IMR-90 (cell line): ENCODE results near the gene CCDC185. TPM values are rescaled to one million over a fixed set of nuclear protein-coding genes. Genes with fewer than 3 reads are reported as not detected.

Experiments used
- ATAC-seq: fragments of 200-7000 bp; cut with Tn5 transposase; 2 replicates; pipeline ENCODE4 v1.9.1; 2020; ENCODE audit warnings: low read depth, mild to moderate bottlenecking, moderate library complexity
- BruUV-seq: library from RNA; stranded (reverse); fragments of 400-500 nt; replicated peaks from 2 replicates; lab custom pipeline; 2021; lab: Mats Ljungman, UMichigan
- CTCF ChIA-PET: fragments of 300-600 bp; formaldehyde crosslinking; extraction: SDS; loops from one replicate; lab custom pipeline; 2021; ENCODE audit warnings: antibody characterized with exemption; lab: Yijun Ruan, JAX
- POLR2A ChIA-PET: fragments of 300-600 bp; sonication (Branson Sonifier 250); formaldehyde crosslinking; loops from one replicate; lab custom pipeline; 2022; ENCODE audit warnings: antibody characterized with exemption; ENCODE audit not compliant: unreplicated experiment; lab: Charles Lee
- DNase-seq: peaks from one replicate; pipeline ENCODE4 v3.0.0; 2013
- H2AFZ ChIP-seq: replicated peaks from 2 replicates; pipeline ENCODE3; 2013; ENCODE audit warnings: low read length, mild to moderate bottlenecking; ENCODE audit not compliant: poor library complexity
- H2AK5ac ChIP-seq: 2 replicates; pipeline ENCODE4 v1.6.1; 2013; ENCODE audit warnings: low read depth, low read length, inconsistent platforms
- H2AK9ac ChIP-seq: replicated peaks from 2 replicates; pipeline ENCODE3; 2013; ENCODE audit warnings: mild to moderate bottlenecking, low read depth, low read length, moderate library complexity; ENCODE audit not compliant: poor library complexity
- H2BK120ac ChIP-seq: 2 replicates; pipeline ENCODE4 v1.6.1; 2013; ENCODE audit warnings: low read depth, low read length, inconsistent platforms
- H2BK15ac ChIP-seq: 3 replicates; pipeline ENCODE4 v1.6.1; 2013; ENCODE audit warnings: low read depth, low read length, inconsistent platforms
- H2BK20ac ChIP-seq: 2 replicates; pipeline ENCODE4 v1.6.1; 2013; ENCODE audit warnings: low read depth, mild to moderate bottlenecking, inconsistent platforms, low read length, moderate library complexity
- H2BK5ac ChIP-seq: 2 replicates; pipeline ENCODE4 v1.6.1; 2013; ENCODE audit warnings: mild to moderate bottlenecking, low read depth, low read length, inconsistent platforms; ENCODE audit not compliant: poor library complexity, severe bottlenecking
- H3K14ac ChIP-seq: replicated peaks from 2 replicates; pipeline ENCODE4 v1.6.1; 2013; ENCODE audit warnings: low read depth, low read length, inconsistent platforms
- H3K18ac ChIP-seq: 2 replicates; pipeline ENCODE4 v1.6.1; 2013; ENCODE audit warnings: low read depth, low read length, control low read depth
- H3K23ac ChIP-seq: 2 replicates; pipeline ENCODE4 v1.6.1; 2013; ENCODE audit warnings: low read depth, low read length, inconsistent platforms
- H3K27ac ChIP-seq: 2 replicates; pipeline ENCODE4 v1.5.1; 2013; ENCODE audit warnings: mild to moderate bottlenecking, control low read depth, low read length; ENCODE audit not compliant: insufficient read depth
- H3K27me3 ChIP-seq: 2 replicates; pipeline ENCODE4 v1.6.1; 2013; ENCODE audit warnings: low read length; ENCODE audit not compliant: control insufficient read depth, insufficient read depth
- H3K36me3 ChIP-seq: 2 replicates; pipeline ENCODE4 v1.6.1; 2013; ENCODE audit warnings: low read length, mixed read lengths; ENCODE audit not compliant: control insufficient read depth, insufficient read depth
- H3K4ac ChIP-seq: 2 replicates; pipeline ENCODE4 v1.6.1; 2013; ENCODE audit warnings: low read depth, low read length, inconsistent platforms
- H3K4me1 ChIP-seq: 2 replicates; pipeline ENCODE4 v1.6.1; 2013; ENCODE audit warnings: low read length, mixed read lengths; ENCODE audit not compliant: control insufficient read depth, insufficient read depth
- H3K4me2 ChIP-seq: 2 replicates; pipeline ENCODE4 v1.6.1; 2013; ENCODE audit warnings: low read depth, mild to moderate bottlenecking, control low read depth, low read length, moderate library complexity
- H3K4me3 ChIP-seq: 2 replicates; pipeline ENCODE4 v1.5.1; 2013; ENCODE audit warnings: low read depth, mild to moderate bottlenecking, control low read depth, low read length, moderate library complexity; ENCODE audit not compliant: insufficient read depth
- H3K56ac ChIP-seq: 2 replicates; pipeline ENCODE4 v1.6.1; 2013; ENCODE audit warnings: low read length, inconsistent platforms; ENCODE audit not compliant: insufficient read depth; ENCODE audit errors: extremely low read depth
- H3K79me1 ChIP-seq, 2 experiments: 2 replicates each; pipeline ENCODE4 v1.6.1; 2013; ENCODE audit warnings: low read length in 2 of 2, inconsistent platforms in 1 of 2, low read depth in 1 of 2
- H3K9ac ChIP-seq: 2 replicates; pipeline ENCODE4 v1.6.1; 2013; ENCODE audit warnings: low read depth, low read length, control low read depth
- H3K9me1 ChIP-seq: 2 replicates; pipeline ENCODE4 v1.6.1; 2013; ENCODE audit warnings: low read length, inconsistent platforms; ENCODE audit not compliant: insufficient read depth
- H3K9me3 ChIP-seq: 2 replicates; pipeline ENCODE4 v1.6.1; 2013; ENCODE audit warnings: low read length; ENCODE audit not compliant: control insufficient read depth, insufficient read depth
- H4K20me1 ChIP-seq: 2 replicates; pipeline ENCODE4 v1.6.1; 2013; ENCODE audit warnings: low read length, inconsistent platforms; ENCODE audit not compliant: insufficient read depth
- H4K5ac ChIP-seq: 2 replicates; pipeline ENCODE4 v1.6.1; 2013; ENCODE audit warnings: mild to moderate bottlenecking, low read depth, low read length, control low read depth
- H4K8ac ChIP-seq, 2 experiments: 2 replicates each; pipeline ENCODE4 v1.6.1; 2013; ENCODE audit warnings: low read depth in 2 of 2, low read length in 2 of 2, control low read depth in 1 of 2, inconsistent platforms in 1 of 2
- H4K91ac ChIP-seq: 2 replicates; pipeline ENCODE4 v1.6.1; 2013; ENCODE audit warnings: low read depth, low read length, inconsistent platforms; ENCODE audit not compliant: insufficient read depth
- BHLHE40 ChIP-seq: fragments of 150-350 bp; IDR thresholded peaks from 2 replicates; pipeline ENCODE4 v1.6.1; 2016; ENCODE audit warnings: mild to moderate bottlenecking, low read depth, low read length
- MAZ ChIP-seq: IDR thresholded peaks from 2 replicates; pipeline ENCODE4 v1.6.1; 2012; ENCODE audit warnings: low read depth, mild to moderate bottlenecking, low read length, improper control_type of control experiment, moderate library complexity, borderline replicate concordance
- MXI1 ChIP-seq: IDR thresholded peaks from 2 replicates; pipeline ENCODE4 v1.6.1; 2012; ENCODE audit warnings: low read depth, mild to moderate bottlenecking, low read length, moderate library complexity, borderline replicate concordance
- POLR2A ChIP-seq: IDR thresholded peaks from 2 replicates; pipeline ENCODE4 v1.6.1; 2012; ENCODE audit warnings: mild to moderate bottlenecking, low read depth, low read length
- RAD21 ChIP-seq: IDR thresholded peaks from 2 replicates; pipeline ENCODE4 v1.6.1; 2012; ENCODE audit warnings: low read length, improper control_type of control experiment
- SMC3 ChIP-seq: fragments of 150-350 bp; IDR thresholded peaks from 2 replicates; pipeline ENCODE4 v1.6.1; 2016; ENCODE audit warnings: low read depth, mild to moderate bottlenecking, antibody characterized with exemption, low read length, moderate library complexity
- WGBS, 2 experiments: methylation state at CpG; one replicate each; pipeline versions ENCODE4 v1.1.5 to v1.1.7; 2013; ENCODE audit warnings: missing lambda C conversion rate in 2 of 2; ENCODE audit not compliant: insufficient read length in 1 of 2; ENCODE audit errors: extremely low coverage in 2 of 2; 5-methylcytosine and 5-hydroxymethylcytosine counted together
- dilution Hi-C: fragments of 300-500 bp; cut with HindIII; formaldehyde crosslinking; loops from one replicate; pipeline ENCODE4 v1.14.3; 2018; ENCODE audit warnings: low sequenced_read_pairs; ENCODE audit not compliant: unreplicated experiment
- in situ Hi-C: fragments of 300-500 bp; cut with MboI; formaldehyde crosslinking; loops from 3 replicates; pipeline ENCODE4 v1.14.3; 2019; ENCODE audit warnings: low sequenced_read_pairs, inconsistent platforms, mixed read lengths
- intact Hi-C: fragments of 100-400 bp; cut with micrococcal nuclease; formaldehyde crosslinking; loops from 2 replicates; pipeline ENCODE4 v1.10.0; 2022
- polyA plus RNA-seq, 3 experiments: library from polyadenylated mRNA; depleted of rRNA; stranded (reverse); fragments of >200 nt; gene quantifications; 2 replicates each; pipeline ENCODE4 v1.2.3, GENCODE V29; 2012; ENCODE audit warnings: low replicate concordance in 1 of 3
- total RNA-seq: library from RNA; depleted of rRNA; stranded (reverse); fragments of >200 nt; gene quantifications from 2 replicates; pipeline ENCODE4 v1.2.3, GENCODE V29; 2012
- TF ChIP-seq, protein P1 (sequence below): conservative IDR thresholded peaks from 2 replicates; pipeline ENCODE4 v1.5.1; 2012; ENCODE audit warnings: mild to moderate bottlenecking, low read depth, low read length, improper control_type of control experiment
- TF ChIP-seq, protein P2 (sequence below): fragments of 150-350 bp; IDR thresholded peaks from 2 replicates; pipeline ENCODE4 v1.6.1; 2017; ENCODE audit warnings: mild to moderate bottlenecking, antibody characterized with exemption, low read length, low read depth

CCDC185 gene
- total and polyA plus RNA-seq, 2 of the 4 experiments (the other 2 are of a cell fraction): not detected

DNA sequence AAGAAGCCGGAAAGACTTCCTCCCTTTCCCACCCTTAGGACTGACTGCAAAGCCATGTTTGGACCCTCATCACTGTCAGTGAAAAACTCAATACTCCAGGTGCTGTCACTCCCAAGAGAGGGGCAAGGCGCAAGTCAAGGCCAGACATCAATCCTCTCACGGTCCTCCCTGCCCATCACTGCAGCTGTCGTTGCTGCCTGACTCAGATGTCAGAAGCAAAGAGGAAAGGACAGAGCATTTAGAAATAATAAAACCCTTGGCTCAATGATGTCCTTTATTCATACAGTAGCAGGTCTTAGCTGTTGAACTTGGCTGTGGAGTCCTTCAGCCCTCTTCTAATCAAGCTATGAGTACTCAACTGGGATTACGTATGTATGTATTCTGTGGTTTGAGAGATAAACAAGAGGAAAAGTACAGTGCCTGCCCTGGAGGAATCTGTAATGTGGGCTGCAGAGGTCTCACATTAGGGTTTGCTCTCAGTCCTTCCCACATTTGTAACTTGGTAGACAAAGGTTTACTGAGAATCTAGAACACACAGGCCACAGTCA is 42.8 kb upstream of the CCDC185 start:
- no peak overlapping the region for H2BK120ac ChIP-seq
- H3K18ac ChIP-seq: no peak overlapping the region
- POLR2A ChIA-PET: no interaction called here
- no peak overlapping the region for H3K56ac ChIP-seq
- H3K9me1 ChIP-seq: no peaks in the 10 kb centered on the region
- H4K20me1 ChIP-seq: no peaks in the 10 kb centered on the region
- no peaks in the 10 kb centered on the region for H3K79me1 ChIP-seq
- H4K91ac ChIP-seq: no peak overlapping the region
- H4K8ac ChIP-seq: no peak overlapping the region
- in situ Hi-C loops: no loop called here
- no peaks in the 10 kb centered on the region for H3K36me3 ChIP-seq
- H3K27ac ChIP-seq: no peak overlapping the region
- TF ChIP-seq, protein P1, sequence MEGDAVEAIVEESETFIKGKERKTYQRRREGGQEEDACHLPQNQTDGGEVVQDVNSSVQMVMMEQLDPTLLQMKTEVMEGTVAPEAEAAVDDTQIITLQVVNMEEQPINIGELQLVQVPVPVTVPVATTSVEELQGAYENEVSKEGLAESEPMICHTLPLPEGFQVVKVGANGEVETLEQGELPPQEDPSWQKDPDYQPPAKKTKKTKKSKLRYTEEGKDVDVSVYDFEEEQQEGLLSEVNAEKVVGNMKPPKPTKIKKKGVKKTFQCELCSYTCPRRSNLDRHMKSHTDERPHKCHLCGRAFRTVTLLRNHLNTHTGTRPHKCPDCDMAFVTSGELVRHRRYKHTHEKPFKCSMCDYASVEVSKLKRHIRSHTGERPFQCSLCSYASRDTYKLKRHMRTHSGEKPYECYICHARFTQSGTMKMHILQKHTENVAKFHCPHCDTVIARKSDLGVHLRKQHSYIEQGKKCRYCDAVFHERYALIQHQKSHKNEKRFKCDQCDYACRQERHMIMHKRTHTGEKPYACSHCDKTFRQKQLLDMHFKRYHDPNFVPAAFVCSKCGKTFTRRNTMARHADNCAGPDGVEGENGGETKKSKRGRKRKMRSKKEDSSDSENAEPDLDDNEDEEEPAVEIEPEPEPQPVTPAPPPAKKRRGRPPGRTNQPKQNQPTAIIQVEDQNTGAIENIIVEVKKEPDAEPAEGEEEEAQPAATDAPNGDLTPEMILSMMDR: no peak
- TF ChIP-seq MXI1 (no peak), BHLHE40 (no peak), SMC3 (no peak), MAZ (no peak), POLR2A (no peak), RAD21 (no peak)
- TF ChIP-seq, protein P2, sequence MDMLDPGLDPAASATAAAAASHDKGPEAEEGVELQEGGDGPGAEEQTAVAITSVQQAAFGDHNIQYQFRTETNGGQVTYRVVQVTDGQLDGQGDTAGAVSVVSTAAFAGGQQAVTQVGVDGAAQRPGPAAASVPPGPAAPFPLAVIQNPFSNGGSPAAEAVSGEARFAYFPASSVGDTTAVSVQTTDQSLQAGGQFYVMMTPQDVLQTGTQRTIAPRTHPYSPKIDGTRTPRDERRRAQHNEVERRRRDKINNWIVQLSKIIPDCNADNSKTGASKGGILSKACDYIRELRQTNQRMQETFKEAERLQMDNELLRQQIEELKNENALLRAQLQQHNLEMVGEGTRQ: no peak
- H3K4me1 ChIP-seq: no peaks in the 10 kb centered on the region
- H3K4me3 ChIP-seq: no peak overlapping the region
- DNase-seq (peak; percentile 28), ATAC-seq (peak; percentile 37; the same call in 1 of the 2 replicates)
- no peak overlapping the region for H2AK9ac ChIP-seq
- H3K9me3 ChIP-seq: no peaks in the 10 kb centered on the region
- no peak overlapping the region for H3K9ac ChIP-seq
- no CpG with 5 or more reads among the region's 5 CpGs for WGBS, 2 experiments
- no peak overlapping the region for H2BK15ac ChIP-seq
- H2BK5ac ChIP-seq: no peak overlapping the region
- no peak overlapping the region for H4K5ac ChIP-seq
- no peak overlapping the region for H3K23ac ChIP-seq
- dilution Hi-C loops: no loop called here
- no peak overlapping the region for H3K4ac ChIP-seq
- H3K14ac ChIP-seq: no peak overlapping the region
- H2BK20ac ChIP-seq: no peak overlapping the region
- no peak overlapping the region for H2AK5ac ChIP-seq
- no TSS peak for BruUV-seq
- intact Hi-C loops: no loop called here
- CTCF ChIA-PET: no interaction called here
- H3K27me3 ChIP-seq: peaks cover 36% of the 10 kb centered on the region
- no peak overlapping the region for H2AFZ ChIP-seq
- no peak overlapping the region for H3K4me2 ChIP-seq
